Measurements from ENCODE around the gene XAB2. TPM values are rescaled to one million over a fixed set of nuclear protein-coding genes. Genes with fewer than 3 reads are reported as not detected.

XAB2 gene
- total and polyA plus RNA-seq, 2 experiments from 2014 or later: 12.2 to 33.0 TPM

- in situ Hi-C loops (cut with MboI): no loop called here
- H3K79me2 ChIP-seq (ENCODE audit: insufficient read depth): peaks cover 33% of the 10 kb centered on the region
- DNase-seq: peak; percentile 36
- no peaks in the 10 kb centered on the region for H3K27me3 ChIP-seq (replicated peaks; ENCODE audit: insufficient read depth)
- TF ChIP-seq EZH2phosphoT487 (IDR thresholded peaks at IDR 0.05; ENCODE audit: insufficient read depth, low read depth) (no peak), EZH2 (IDR thresholded peaks at IDR 0.05; ENCODE audit: insufficient read depth, poor library complexity, severe bottlenecking) (no peak)
- 71 to 82% methylated on average over 10 to 16 of the region's 16 CpGs for WGBS, 2 experiments (ENCODE audit: low coverage in 1 of 2, low lambda C conversion rate in 2 of 2, missing lambda C conversion rate in 2 of 2)
- H3K4me2 ChIP-seq (ENCODE audit: unreplicated experiment): no peak overlapping the region
- no peak overlapping the region for H3K9ac ChIP-seq
- H3K9me3 ChIP-seq (ENCODE audit: low read depth): no peaks in the 10 kb centered on the region
- no peaks in the 10 kb centered on the region for H3K9me2 ChIP-seq (ENCODE audit: insufficient read depth)
- no peaks in the 10 kb centered on the region for H3F3A ChIP-seq (ENCODE audit: insufficient read depth)
- H3K36me3 ChIP-seq (ENCODE audit: low read depth): no peaks in the 10 kb centered on the region
- peaks cover under 1% of the 10 kb centered on the region for H3K4me1 ChIP-seq (ENCODE audit: insufficient read depth)
- no peak overlapping the region for H3K4me3 ChIP-seq
- no peak overlapping the region for H2AFZ ChIP-seq
- H4K20me1 ChIP-seq (ENCODE audit: insufficient read depth): no peaks in the 10 kb centered on the region
- H3K27ac ChIP-seq: no peak overlapping the region
These were observed 6.2 kb downstream of the XAB2 start for GRCh38 chr19:7622933-7623685.

GRCh38 chr19:7620442-7621412 lies 8.6 kb downstream of the XAB2 start:
- no peak for DNase-seq
- H3K79me2 ChIP-seq (ENCODE audit: insufficient read depth): peaks cover 9% of the 10 kb centered on the region
- no peaks in the 10 kb centered on the region for H3K9me2 ChIP-seq (ENCODE audit: insufficient read depth)
- H3K9ac ChIP-seq: no peak overlapping the region
- WGBS, 2 experiments (ENCODE audit: low coverage in 1 of 2, low lambda C conversion rate in 2 of 2, missing lambda C conversion rate in 2 of 2): 96 to 97% methylated on average over 38 to 53 of the region's 57 CpGs
- H2AFZ ChIP-seq: no peak overlapping the region
- no peaks in the 10 kb centered on the region for H4K20me1 ChIP-seq (ENCODE audit: insufficient read depth)
- no peak for TF ChIP-seq EZH2 (IDR thresholded peaks at IDR 0.05; ENCODE audit: insufficient read depth, poor library complexity, severe bottlenecking)
- no peak for TF ChIP-seq EZH2phosphoT487 (IDR thresholded peaks at IDR 0.05; ENCODE audit: insufficient read depth, low read depth)
- in situ Hi-C loops (cut with MboI): no loop called here
- no peaks in the 10 kb centered on the region for H3K4me1 ChIP-seq (ENCODE audit: insufficient read depth)
- H3K36me3 ChIP-seq (ENCODE audit: low read depth): no peaks in the 10 kb centered on the region
- no peak overlapping the region for H3K4me3 ChIP-seq
- H3F3A ChIP-seq (ENCODE audit: insufficient read depth): no peaks in the 10 kb centered on the region
- H3K27ac ChIP-seq: no peak overlapping the region
- H3K4me2 ChIP-seq (ENCODE audit: unreplicated experiment): no peak overlapping the region
- H3K27me3 ChIP-seq (replicated peaks; ENCODE audit: insufficient read depth): no peaks in the 10 kb centered on the region
- no peaks in the 10 kb centered on the region for H3K9me3 ChIP-seq (ENCODE audit: low read depth)

- Histone ChIP-seq H3K27ac (no peak overlapping the region), H3K9ac (no peak overlapping the region), H3K9me3 (ENCODE audit: low read depth) (no peaks in the 10 kb centered on the region), H3K4me3 (no peak overlapping the region), H3K79me2 (ENCODE audit: insufficient read depth) (peaks cover under 1% of the 10 kb centered on the region; the same call in 1 of the 2 replicates), H2AFZ (no peak overlapping the region), H3K27me3 (replicated peaks; ENCODE audit: insufficient read depth) (no peaks in the 10 kb centered on the region), H3K9me2 (ENCODE audit: insufficient read depth) (no peaks in the 10 kb centered on the region), H3F3A (ENCODE audit: insufficient read depth) (no peaks in the 10 kb centered on the region), H4K20me1 (ENCODE audit: insufficient read depth) (no peaks in the 10 kb centered on the region), H3K36me3 (ENCODE audit: low read depth) (no peaks in the 10 kb centered on the region), H3K4me2 (ENCODE audit: unreplicated experiment) (no peak overlapping the region), H3K4me1 (ENCODE audit: insufficient read depth) (no peaks in the 10 kb centered on the region)
- TF ChIP-seq EZH2phosphoT487 (IDR thresholded peaks at IDR 0.05; ENCODE audit: insufficient read depth, low read depth) (no peak), EZH2 (IDR thresholded peaks at IDR 0.05; ENCODE audit: insufficient read depth, poor library complexity, severe bottlenecking) (no peak)
- 83 to 91% methylated on average over 28 to 46 of the region's 48 CpGs for WGBS, 2 experiments (ENCODE audit: low coverage in 1 of 2, low lambda C conversion rate in 2 of 2, missing lambda C conversion rate in 2 of 2)
- in situ Hi-C loops (cut with MboI): no loop called here
- no peak for DNase-seq
These were observed 9.5 kb downstream of the XAB2 start for GRCh38 chr19:7619671-7620441.
